HG02571 (cell line): ENCODE results near the gene COP1.

Experiments used
- ATAC-seq: cut with Tn5 transposase; IDR thresholded peaks from one replicate; pipeline ENCODE4 v1.9.1; 2021; ENCODE audit warnings: mild to moderate bottlenecking, moderate library complexity; ENCODE audit not compliant: unreplicated experiment

COP1 gene

DNA sequence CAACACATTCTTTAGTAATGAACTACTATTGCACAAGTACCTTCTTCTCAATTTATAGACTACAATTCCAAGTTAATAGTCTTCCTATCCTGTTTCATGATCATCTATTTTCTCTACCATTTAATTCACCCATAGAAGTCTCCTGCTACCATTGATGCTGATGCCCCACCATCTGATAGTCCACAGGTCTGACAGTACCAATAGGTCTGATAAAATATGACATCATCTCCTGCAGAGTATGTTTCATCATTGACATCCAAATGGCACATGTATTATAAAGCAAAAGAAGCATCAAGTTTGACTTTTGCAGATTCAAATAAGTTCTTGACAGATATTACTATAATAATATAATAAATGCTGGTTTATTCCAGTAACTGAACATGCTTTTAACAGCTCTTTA is 5.5 kb downstream of the COP1 start:
- no peak for ATAC-seq

DNA sequence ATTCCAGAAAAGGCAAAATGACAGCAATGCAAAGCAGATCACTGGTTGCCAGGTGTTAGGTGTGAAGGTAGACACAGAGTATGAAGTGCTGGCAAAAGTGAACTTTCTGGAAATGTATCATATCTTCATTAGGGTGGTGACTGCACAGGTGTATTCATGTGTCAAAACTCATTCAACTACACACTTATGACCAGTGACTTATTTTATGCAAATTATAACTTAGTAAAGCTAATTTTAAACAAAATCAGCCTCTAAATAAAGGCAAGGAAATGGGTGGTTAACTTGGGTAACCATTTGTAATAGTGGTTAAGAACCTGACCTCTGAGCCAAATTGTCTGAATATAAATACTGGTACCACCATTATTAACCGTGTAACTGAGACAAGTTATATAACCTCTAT is 7.4 kb downstream of the COP1 start:
- ATAC-seq: no peak

DNA sequence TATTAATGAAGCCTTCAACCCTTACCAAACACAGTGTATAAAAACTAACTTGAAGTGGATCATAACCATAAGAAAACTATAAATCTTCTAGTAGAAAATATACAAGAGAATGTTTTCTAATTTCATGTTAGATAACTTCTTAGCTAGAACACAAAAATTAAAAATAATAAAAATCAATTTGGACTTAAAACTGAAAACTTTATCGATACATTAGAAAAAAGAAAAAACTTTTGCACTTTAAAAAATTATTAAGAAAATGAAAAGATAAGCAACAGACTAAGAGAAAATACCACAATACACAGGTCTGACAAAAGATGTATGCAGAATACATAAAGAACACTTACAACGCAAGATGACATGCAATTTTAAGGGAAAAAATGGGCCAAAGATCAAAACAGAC is 8.7 kb downstream of the COP1 start:
- ATAC-seq: no peak

DNA sequence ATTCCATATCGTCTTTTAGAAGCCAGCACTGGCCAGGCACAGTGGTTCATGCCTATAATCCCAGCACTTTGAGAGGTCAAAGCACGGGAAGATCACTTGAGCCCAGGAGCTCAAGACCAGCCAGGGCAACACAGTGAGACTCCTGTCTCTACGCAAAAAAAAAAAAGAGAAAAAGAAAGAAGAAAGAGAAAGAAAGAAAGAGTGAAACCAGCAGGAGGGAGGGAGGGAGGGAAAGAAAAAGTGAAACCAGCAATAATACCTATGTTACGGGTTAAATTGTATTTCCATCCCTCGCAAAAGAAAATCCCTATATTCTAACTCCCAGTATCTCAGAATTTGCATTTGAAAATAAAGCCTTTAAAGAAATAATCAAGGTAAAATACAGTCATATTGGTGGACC is 10.4 kb downstream of the COP1 start:
- ATAC-seq: no peak

DNA sequence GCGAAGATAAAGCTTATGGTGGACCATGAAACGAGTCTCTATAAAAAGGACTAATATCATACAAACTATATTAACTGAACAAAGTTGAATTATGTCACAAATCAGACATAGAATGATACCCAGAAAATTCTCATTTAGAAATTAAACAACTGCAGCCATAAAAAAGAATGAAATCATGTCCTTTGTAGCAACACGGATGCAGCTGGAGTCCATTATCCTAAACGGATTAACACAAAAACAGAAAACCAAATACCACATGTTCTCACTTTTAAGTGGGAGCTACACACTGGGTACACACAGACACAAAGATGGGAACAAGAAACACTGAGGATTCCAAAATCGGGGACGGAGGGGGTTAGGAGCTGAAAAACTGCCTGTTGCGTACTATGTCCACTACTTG is 11.5 kb downstream of the COP1 start:
- no peak for ATAC-seq

DNA sequence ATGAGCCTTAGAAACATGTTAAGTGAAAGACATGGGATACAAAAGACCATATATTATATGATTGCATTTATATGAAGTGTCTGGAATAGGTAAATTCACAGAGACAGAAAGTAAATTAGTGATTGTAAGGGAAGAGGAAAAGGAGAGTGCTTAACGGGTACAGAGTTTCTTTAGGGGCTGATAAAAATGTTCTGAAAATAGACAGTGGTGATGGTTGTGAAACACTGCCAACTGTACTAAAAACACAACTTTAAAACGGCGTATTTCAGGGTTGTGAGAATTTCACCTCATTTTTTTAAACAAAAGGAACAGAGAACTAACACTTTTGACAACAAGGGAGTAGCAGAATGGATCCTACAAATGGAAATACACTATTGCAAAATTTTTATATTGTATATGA is 13.4 kb downstream of the COP1 start:
- ATAC-seq: no peak

DNA sequence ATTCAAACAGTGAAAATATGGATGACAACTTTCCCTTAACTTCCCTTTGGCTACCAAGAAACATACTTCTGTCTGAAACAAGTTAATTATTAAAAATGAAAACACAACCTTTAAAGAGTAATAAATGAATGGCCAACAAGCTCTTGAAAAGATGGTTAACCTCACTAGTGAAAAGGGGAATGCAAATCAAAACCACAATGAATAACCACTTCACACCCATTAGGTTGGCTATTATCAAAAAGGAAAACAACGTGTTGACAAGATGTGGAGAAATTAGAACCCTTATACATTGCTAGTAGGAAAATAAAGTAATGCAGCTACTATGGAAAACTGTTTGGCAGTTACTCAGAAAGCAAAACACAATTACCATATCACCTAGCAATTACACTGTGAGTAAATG is 14.1 kb downstream of the COP1 start:
- ATAC-seq: peak; percentile 72

DNA sequence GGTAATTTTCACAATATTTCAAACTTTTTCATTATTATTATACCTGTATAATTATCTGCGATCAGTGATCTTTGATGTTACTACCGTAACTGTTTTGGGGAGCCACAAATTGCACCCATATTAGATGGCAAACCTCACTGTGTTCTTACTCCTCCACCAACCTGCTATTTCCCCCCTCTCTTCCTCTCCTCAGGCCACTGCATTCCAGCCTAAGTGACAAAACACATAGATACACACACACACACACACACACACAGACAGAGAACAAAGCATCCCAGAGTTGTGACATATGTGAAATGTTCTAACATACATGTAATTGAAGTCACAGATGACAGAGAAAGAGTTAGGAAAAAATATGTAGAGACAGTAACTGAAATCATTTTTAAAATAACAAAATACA is 18.5 kb downstream of the COP1 start:
- ATAC-seq: no peak

DNA sequence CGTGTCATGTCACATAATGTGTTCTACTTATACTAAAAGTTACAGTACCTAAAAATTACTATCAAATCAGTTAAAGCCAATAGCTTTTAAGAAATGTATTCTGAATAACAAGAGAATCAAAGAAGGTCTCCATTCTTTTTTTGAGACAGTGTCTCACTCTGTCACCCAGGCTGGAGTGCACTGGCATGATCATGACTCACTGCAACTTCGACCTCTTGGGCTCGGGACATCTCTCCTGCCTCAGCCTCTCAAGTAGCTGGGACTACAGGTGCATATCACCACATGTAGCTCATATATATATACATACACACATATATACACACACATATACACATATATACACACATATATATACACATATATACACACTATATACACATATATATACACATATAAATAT is 20.1 kb downstream of the COP1 start:
- ATAC-seq: no peak

DNA sequence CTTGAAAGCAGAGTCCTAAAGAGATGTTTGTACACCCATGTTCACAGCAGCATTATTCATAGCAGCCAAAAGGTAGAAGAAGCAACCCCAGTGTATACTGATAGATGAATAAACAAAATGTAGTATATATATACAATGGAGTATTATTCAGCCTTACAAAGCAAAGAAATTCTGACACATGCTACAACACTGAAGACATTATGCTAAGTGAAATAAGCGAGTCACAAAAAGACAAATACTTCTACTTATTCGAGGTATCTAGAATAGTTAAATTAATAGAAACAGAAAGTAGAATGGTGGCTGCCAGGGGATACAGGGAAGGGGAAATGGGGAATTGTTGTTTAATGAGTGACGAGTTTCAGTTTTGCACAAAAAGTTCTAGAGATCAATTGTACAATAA is 23.5 kb downstream of the COP1 start:
- no peak for ATAC-seq

DNA sequence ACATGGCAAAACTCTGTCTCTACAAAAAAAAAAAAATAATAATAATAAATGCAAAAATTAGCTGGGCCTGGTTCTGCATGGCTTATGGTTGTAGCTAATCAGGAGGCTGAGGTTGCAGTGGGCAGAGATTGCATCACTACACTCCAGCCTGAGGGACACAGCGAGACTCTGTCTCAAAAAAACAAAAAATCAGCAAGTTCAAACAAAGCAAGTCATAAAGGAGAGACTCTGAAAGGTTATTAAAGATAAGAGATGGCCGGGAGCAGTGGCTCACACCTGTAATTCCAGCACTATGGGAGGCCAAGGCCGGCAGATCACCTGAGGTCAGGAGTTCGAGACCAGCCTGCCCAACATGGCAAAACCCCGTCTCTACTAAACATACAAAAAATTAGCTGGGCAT is 28.8 kb downstream of the COP1 start:
- ATAC-seq: no peak

DNA sequence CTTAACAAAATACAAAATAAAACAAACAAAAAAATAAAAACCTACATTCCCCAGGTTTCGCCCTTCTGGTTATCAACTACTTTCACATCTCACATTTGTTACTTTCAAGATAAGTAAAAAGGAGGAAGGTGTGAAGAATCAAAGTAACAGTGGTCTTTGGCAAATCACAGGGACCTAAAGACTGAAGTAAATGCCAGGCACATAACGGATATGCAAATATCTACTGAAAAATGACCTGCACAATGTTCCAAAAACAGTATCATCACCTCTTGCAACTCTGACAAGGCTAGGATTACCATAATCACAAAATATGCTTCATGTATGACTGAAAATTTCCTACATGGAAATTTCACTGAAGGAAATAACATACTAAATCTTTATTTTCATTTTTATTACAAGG is 29.3 kb downstream of the COP1 start:
- no peak for ATAC-seq

DNA sequence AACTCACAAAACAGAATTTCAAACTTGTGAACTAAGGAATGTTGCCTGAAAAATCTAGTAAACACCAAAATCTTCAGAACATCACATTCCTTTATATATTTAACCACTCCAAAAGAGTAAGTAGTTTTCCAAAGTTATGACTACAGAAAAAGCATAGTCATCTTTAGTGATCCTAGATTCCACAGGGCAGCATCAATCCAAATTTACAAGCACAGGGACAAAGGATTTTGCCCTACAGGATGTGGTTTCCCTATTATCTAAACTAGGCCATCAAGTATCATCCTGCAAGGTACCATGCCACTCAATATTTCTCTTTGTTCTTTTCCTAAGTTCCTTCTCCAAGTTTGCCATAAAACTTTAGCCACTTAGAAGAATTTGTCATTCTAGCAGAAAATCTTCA is 33.0 kb downstream of the COP1 start:
- no peak for ATAC-seq

DNA sequence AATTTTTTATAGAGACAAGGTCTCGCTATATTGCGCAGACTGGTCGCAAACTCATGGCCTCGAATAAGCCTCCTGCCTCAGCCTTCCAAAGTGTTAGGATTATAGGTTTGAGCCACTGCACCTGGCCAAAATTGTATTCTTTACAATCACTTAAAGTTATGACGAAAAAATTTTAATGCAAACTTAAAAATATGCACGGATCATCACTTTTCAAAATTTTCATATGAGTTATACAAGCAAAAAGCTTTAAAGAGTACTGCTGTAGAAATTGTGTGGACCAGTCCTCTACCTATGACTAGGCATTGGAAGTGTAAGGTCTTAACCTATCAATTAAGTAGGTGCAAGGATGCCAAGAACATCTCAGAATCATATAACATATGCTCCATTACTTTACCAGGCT is 34.9 kb downstream of the COP1 start:
- ATAC-seq: no peak

DNA sequence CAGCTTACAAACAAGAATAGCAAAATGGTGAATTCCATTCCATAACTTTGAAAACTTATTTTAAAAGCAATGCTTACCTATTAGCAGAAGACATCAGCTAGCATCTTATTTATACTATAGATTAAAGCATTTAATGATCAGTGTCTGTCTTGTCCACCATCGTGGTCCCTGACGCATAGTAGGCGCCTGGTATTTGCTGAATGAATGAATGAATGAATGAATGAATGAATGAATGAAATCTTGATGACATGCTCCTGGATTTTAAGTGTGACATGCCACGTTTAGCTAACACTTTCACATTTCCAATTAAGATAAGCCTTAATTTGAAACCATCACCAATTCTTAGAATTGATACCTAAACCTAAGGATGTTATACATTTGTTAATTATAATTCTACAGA is 39.9 kb downstream of the COP1 start:
- ATAC-seq: no peak

DNA sequence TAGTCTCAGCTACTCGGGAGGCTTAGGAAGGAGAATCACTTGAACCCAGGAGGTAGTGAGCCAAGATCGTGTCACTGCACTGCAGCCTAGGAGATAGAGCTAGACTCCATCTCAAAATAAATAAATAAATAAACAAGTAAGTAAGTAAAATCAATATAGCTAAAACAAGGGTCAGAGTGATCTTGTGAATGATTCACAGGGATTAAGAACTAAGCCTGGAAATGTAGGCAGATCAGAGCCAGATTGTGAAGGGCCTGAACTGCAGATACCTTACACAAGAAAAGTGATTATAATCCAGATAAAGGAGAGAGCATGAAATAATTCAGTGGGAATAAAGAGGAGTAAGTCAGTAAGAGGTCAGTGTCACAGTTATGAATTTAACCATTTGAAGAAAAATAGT is 41.5 kb downstream of the COP1 start:
- no peak for ATAC-seq

DNA sequence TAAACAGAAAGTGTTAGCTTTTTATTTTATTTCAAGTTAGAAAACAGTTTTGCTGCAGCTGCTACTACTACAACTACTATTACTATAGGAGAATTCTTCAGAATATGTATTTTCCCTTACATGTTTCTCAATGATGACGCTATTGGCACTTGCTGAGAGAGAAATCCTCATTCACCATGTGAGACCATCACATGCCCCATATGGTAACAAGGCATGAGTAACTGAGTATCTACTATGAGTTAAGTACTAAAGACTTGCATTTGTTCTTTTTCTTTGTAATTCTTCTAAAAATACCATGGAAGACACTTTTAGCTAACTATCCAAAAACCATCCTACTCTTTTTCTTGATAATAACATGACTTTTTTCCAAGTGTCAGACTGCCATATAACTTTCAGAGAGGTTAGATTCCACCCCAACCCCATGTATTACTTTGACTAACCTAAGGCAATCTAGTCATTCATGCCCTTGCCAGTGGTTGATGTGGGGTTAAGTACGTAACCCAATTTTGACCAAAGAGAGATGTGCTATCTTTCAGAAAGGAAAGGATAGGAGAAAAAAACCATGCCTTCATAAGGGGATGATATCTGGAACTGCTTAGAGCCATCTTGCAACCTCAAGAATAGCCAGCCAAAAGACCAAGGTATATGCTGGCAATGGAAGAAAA is 42.9 kb downstream of the COP1 start:
- ATAC-seq: no peak

DNA sequence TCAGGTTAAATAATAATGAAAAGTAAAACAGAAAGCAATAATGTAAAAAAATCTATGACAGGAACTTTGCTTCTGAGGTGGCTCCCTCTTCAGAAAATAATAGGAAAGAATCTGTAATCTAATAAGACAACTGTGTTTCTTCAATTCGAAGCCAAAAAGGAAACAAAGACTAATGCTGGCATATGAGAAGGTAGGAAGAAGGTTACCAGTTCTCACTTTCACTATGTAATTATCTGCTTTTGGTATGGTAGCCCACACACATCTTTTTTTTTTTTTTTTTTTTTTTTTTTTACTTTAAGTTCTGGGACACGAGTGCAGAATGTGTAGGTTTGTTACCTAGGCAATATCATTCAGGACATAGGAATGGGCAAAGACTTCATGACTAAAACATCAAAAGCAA is 47.1 kb downstream of the COP1 start:
- ATAC-seq: no peak

DNA sequence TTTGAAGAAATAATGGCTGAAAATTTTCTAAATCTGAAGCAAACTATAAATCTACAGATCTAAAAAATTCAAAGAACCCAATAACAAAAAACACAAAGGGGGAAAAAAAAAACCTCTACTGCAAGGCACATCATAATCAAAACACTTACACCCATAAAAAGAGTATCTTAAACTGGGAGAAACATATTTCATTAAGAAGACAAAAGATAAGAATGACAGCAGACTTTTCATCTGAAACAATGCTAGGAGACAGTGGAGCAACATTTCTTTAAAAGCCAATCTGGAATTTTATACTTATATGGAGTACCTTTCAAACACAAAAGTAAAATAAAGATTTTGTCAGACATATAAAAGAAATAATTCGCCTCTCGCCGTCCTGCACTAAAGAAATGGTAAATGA is 49.1 kb downstream of the COP1 start:
- no peak for ATAC-seq

DNA sequence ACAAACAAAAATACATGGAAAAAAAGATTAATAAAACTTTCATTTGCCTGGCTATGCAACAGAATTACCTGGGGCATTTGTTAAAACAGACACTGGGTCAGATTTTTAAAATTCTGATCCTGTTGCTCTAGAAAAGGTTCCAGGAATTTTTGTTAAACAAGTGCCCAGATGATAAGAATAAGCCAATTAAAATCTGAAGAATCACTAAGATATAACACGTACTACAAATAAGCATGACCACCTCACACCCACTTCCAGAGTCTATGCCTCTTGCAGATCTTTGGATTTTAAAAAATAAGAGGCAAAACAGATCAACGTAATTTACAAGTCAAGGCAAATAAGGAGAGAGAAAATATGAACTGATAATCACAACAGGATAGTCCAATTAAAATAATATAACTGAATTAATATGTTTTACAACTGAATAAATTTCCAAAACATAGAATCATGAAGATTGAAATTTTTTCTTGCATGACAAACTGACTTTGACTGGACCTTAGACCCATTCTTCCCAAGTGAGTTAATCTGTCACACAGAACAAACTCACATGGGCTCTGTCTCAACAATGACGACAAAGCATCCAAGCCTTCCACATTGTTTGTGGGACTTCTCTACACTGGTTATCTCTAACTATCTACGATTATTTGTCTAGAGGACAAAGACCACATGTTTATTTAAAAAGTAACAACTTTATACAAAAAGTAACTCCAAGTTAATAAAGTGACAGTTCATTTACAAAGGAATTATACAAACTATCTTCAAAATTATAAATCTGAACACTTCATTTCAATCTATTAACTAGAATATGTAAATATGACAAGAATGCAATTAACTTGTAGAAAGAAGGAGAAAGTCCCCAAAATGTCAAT is 56.9 kb downstream of the COP1 start:
- no peak for ATAC-seq

DNA sequence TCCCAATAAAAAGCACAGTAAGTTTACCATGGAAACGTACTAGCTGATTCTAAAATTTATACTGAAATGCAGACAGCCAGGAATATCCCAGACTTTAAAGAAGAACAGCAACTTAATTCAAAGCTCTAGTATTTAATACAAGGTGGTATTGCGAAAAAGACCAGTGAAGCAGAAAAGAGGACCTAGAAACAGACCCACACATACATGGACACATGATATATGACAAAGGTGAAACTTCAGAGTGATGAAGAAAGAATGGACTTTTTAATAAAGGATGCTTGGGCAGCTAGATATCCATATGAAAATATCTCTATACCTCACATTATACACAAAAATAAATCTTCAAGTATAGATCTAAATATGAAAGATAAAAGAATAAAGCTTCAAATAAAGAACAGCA is 62.6 kb downstream of the COP1 start:
- no peak for ATAC-seq

DNA sequence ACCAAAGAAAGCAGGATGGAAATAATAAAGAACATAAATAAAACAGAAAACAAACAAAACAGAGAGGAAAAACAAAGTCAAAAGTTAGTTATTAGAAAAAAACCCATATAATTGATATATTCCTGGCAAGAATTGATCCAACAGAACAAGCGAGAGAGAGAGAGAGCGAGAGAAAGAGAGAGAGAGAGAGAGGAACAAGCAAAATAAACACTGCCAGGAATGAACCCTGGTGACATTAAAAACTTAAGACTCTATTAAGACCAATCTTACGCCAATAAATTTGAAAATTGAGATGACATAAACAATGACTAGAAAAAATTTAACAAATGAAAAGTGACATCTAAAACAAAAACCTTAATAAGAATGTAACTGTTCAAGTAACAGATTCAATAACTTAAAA is 64.1 kb downstream of the COP1 start:
- no peak for ATAC-seq

DNA sequence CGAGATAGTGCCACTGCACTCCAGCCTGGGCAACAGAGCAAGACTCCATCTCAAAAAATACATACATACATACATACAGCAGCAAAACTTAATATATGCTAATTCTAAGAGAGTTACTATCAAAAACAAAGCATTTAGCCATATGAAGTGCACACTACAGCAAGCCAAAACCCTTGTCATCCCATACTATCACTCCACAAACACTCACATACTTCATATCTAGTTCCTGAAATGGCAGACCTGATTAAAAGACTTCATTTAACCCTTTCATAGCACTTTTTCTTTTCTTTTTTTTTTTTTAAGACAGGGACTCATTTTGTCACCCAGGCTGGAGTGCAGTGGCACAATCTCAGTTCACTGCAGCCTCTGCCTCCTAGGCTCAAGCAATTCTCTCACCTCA is 65.6 kb downstream of the COP1 start:
- ATAC-seq: no peak
